ENCODE data around the gene HP1BP3.

DNA sequence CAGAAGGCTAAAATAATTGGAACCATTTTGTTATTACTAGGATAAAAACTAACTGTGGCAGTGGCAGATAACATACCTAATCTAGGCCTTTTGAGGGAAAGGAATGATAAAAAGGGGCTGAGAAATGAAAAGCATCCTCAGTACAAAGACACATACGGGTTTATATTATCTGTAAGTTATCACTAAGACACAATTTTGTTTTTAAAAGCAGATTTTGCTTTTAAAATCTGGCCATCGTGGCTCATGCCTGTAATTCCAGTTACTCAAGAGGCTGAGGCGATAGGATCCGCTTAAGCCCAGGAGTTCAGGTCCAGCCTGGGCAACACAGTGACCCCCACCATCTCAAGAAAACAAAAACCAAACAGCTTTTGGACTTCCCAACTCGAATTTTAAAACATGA lies 24.8 kb upstream of the HP1BP3 start:
- TF ChIP-seq, protein P1, sequence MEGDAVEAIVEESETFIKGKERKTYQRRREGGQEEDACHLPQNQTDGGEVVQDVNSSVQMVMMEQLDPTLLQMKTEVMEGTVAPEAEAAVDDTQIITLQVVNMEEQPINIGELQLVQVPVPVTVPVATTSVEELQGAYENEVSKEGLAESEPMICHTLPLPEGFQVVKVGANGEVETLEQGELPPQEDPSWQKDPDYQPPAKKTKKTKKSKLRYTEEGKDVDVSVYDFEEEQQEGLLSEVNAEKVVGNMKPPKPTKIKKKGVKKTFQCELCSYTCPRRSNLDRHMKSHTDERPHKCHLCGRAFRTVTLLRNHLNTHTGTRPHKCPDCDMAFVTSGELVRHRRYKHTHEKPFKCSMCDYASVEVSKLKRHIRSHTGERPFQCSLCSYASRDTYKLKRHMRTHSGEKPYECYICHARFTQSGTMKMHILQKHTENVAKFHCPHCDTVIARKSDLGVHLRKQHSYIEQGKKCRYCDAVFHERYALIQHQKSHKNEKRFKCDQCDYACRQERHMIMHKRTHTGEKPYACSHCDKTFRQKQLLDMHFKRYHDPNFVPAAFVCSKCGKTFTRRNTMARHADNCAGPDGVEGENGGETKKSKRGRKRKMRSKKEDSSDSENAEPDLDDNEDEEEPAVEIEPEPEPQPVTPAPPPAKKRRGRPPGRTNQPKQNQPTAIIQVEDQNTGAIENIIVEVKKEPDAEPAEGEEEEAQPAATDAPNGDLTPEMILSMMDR (IDR thresholded peaks at IDR 0.05): no peak
- TF ChIP-seq EZH2phosphoT487 (IDR thresholded peaks at IDR 0.05): no peak
